Germinal center (tissue), 1 donor: Measurements from ENCODE around the gene TP63.
"Not testable (repeated sequence)": the region's sequence is repeated elsewhere in the genome, so short reads cannot be mapped to it uniquely, and the experiment has no call there.

Source experiments
- DNase-seq: peaks from one replicate; pipeline ENCODE4 v3.0.0; 2012; ENCODE audit warnings: mixed read lengths, low spot score

The TP63 gene

GRCh38 chr3:189631373-189631408 is at the start of gene TP63:
TSS of gene TP63 (plus strand) at chr3:189631389. CDS start at chr3:189631516, 127 bp downstream.
- DNase-seq, result no peak

GRCh38 chr3:189582179-189582578 is 49.0 kb upstream of the TP63 start:
- DNase-seq, result no peak

- DNase-seq, result no peak
These were observed 46.5 kb upstream of the TP63 start for GRCh38 chr3:189584645-189585044.

- DNase-seq, result no peak
These were observed 44.1 kb upstream of the TP63 start for GRCh38 chr3:189586941-189587663.

- DNase-seq, result no peak
These were observed 43.5 kb upstream of the TP63 start for GRCh38 chr3:189587664-189588040.

DNA sequence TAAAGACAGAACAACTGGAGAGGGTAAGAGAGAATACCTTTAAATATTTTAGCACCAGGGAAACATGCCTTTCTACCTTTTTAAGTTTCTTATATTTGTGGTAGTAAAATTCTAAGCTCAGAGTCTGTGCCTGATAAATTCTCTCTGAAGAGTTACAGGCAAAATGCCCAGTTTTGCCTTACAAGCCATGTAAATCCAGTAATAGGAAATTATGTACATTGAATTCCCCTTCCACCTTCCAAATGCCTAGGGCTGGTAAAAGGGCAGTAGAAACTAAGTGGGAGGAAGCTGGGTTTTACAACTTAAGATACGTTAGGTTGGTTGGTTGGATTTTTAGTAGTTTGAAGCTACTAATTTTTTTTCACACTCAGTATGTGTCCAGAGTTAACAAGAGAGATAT is 43.1 kb upstream of the TP63 start:
- no peak for DNase-seq

GRCh38 chr3:189588475-189589178 is 42.6 kb upstream of the TP63 start:
- DNase-seq, result no peak

DNA sequence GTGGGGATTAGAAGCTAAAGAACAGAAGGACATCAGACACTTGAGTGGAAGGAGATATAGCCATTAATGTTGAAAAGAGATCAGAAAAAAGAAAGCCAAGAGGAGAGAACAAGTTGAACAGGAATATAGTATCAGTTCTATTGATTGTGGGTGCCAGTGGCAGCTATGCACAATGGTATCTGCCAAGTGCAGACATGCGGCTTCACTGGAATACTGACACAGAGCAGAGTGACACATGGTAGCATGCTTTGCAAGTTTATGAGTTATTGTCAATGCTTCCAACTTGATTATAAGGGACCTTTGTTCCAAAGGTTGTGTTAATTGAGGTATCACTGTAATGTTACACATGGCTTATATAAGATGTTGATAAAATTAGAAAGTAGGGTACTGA is 42.0 kb upstream of the TP63 start:
- no peak for DNase-seq

GRCh38 chr3:189590223-189590622 is 41.0 kb upstream of the TP63 start:
- no peak for DNase-seq

DNA sequence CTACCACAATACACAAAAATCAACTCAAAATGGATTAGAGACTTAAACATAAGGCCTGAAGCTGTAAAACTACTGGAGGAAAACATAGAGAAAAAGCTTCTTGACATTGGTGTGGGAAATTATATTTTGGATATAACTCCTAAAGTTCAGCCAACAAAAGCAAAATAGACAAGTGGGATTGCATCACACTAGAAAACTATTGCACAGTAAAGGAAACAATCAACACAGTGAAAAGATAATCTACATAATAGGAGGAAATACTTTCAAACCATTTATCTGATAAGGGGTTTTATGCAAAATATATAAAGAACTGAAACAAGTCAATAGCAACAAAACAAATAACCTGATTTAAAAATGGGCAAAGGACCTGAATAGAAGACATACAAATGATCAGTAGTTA is 37.6 kb upstream of the TP63 start:
- DNase-seq, result no peak

DNA sequence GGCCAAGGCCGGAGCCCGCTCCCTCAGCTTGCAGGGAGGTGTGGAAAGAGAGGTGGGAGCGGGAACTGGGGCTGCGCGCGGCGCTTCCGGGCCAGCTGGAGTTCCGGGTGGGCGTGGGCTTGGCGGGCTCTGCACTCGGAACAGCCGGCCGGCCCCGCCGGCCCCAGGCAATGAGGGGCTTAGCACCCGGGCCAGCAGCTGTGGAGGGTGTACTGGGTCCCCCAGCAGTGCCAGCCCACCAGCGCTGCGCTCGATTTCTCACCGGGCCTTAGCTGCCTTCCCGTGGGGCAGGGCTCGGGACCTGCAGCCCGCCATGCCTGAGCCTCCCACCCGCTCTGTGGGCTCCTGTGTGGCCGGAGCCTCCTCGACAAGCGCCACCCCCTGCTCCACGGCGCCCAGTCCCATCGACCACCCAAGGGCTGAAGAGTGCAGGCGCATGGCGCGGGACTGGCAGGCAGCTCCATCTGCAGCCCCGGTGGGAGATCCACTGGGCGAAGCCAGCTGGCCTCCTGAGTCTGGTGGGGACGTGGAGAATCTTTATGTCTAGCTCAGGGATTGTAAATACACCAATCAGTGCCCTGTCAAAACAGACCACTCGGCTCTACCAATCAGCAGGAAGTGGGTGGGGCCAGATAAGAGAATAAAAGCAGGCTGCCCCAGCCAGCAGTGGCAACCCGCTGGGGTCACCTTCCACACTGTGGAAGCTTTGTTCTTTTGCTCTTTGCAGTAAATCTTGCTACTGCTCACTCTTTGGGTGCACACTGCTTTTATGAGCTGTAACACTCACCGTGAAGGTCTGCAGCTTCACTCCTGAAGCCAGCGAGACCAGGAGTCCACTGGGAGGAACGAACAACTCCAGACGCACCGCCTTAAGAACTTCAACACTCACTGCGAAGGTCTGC is 34.9 kb upstream of the TP63 start:
- DNase-seq, result not testable (repeated sequence)

DNA sequence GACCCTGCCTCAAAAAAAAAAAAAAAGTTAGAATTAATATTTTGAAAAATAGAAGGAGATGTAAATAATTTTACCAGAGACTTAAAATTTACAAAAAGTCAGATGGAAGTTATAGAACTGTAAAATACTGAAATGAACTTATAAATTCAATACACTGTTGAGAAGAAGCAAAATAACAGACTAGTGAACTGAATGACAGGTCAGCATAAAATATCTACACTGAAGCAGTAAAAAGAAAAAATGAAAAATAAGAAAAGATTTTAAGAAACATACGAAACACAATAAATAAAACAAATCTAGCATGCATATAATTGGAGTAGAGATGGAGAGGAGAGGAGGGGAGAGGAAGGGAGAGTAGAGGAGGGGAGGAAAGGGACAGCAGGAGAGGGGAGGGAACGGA is 33.3 kb upstream of the TP63 start:
- no peak for DNase-seq

DNA sequence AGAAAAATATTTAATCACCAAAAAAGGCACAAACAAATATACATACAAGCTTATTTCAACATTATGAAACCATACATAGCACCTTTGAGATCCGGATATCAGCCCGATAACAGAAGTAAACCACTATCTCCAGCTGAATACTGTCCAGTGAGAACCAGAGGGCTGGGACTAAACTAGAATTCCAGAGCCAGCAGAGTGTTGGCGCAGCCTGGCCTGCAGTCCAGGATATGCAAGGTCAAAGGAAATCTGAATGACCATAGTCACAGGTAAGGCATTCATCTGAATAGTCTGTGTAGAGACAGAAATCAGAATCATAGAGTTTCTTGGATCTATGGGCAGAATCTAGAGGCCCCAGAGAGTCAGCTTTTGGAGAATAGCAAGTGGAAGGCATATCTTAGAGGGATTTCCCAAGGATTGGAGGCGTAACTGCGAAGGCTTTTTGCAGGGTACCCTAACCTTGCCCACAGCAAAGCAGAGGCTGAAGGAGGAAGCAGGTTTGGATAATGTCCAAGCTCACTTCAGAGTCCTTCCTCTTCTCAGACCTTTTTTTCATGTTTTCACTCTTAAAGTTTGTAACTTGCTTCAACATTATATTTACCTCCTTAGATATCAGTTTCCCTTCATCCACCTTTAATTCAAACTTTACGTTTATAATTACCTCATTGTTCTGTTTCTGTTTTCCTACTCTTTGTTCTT is 32.5 kb upstream of the TP63 start:
- no peak for DNase-seq

- no peak for DNase-seq
These were observed 28.7 kb upstream of the TP63 start for GRCh38 chr3:189602471-189602870.

GRCh38 chr3:189605717-189606116 is 25.5 kb upstream of the TP63 start:
- DNase-seq, result no peak

- no peak for DNase-seq
These were observed 24.4 kb upstream of the TP63 start for GRCh38 chr3:189606774-189607173.

GRCh38 chr3:189612641-189613040 is 18.5 kb upstream of the TP63 start:
- not testable (repeated sequence) for DNase-seq

GRCh38 chr3:189613122-189613521 is 18.1 kb upstream of the TP63 start:
- DNase-seq, result no peak

- DNase-seq, result no peak
These were observed 9.1 kb upstream of the TP63 start for GRCh38 chr3:189621948-189622603.

DNA sequence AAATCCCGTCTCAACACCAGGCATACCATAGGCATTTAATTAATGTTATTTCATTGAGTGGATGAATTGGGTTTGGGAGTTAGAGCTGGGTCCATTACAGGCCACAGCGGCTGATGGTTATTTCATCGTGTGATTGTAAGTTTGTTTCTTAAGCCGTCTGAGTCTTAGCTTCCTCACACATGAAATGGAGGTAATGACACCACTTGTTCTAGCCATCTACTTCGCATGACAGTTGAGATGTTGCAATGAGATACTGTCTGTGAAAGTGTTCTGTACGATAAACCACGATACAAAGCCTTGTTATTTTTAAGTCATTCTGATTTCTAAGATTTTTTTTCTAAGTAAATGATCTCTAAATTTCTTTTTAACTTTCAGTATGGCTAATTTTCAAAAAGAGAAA is 8.6 kb upstream of the TP63 start:
- DNase-seq, result no peak

DNA sequence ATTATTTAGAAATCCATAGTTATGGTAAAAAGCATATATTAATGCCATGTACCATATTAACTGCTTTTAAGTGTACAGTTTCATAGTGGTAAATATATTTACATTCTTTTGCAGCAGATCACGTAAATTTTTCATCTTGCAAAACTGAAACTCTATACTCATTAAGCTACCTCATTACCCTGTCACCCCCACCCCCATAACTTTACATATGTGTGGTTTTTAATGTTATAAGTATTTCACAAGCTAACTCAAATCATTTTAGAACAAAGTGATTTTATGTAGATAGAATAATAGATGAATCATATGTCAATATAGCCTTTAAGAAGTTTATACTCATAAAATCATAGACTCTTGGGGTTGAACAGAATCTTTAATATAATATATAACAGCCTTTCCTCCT is 7.1 kb upstream of the TP63 start:
- no peak for DNase-seq

DNA sequence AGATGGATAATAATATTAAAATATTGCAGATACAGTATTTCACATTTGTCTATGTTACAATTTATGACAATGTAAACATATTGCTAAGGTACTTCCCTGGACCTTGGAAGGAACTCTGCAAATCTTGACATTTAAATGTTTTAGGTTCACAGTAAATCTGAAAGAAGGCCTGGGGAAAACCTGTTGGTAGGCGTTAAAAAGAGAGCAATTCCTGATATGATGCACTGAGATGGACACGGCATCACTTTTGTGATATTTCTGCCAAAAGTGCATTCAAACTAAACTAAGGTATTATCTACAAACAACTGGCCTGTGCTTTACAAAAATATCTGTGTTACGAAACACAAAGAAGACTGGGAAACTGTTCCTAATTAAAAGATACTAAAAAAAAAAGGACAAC is 6.1 kb upstream of the TP63 start:
- DNase-seq, result no peak
